ENCODE data around the gene IMMT.
"Not testable (repeated sequence)": the region's sequence is repeated elsewhere in the genome, so short reads cannot be mapped to it uniquely, and the experiment has no call there.

IMMT gene

DNA sequence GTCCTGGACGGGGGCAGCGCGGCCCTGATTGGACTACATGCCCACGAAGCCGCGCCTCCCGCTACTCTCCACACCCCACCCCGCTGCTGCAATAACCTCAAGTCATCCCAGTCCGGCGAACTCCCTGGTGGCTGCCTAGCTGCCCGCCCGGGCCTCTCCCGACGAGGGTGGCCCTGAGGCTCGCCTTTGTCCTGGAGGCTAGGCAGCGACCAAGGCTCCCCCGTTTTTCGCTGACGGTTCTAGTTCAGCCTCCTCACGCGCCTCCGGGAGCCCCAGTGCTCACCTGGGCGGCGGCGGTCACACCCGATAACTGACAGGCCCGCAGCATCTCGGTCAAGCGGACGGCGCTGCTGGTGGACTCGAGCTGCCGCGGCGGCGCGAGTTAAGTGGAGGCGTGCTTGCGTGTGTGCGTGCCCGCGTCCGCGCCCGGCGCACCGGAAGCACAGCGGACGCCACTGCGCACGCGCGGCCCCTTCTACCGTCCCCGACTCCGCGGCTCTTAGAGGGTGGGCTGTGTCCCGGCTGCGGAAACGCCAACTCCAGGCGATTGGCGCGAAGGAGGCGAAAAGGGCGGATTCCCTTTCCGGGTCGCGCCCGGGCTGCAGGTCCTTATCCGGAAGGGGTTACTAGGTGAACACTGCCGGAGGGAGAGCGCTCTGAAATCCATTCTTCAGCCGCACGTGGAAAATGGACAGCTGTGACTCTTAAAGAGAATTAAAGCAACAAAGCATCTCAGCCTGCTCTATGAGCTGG, at the start of gene IMMT:
Gene IMMT, minus strand, starts transcription at position 408 of the 753 bp plus-strand sequence. Its CDS starts 80 bp downstream, at position 328.
- DNase-seq = peak; percentile 92

DNA sequence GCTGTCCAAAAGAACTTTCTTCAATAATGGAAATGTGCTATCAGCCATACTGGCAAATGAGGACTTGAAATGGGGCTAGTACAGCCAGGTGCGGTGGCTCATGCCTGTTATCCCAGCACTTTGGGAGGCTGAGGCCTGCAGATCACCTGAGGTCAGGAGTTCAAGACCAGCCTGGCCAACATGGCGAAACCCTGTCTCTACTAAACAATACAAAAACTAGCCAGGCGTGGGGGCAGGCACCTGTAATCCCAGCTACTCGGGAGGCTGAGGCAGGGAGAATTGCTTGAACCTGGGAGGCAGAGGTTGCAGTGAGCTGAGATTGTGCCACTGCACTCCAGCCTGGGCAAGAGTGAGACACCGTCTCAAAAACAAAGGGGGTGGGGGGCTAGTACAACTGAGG, 49.5 kb upstream of the IMMT start:
- DNase-seq = not testable (repeated sequence)

DNA sequence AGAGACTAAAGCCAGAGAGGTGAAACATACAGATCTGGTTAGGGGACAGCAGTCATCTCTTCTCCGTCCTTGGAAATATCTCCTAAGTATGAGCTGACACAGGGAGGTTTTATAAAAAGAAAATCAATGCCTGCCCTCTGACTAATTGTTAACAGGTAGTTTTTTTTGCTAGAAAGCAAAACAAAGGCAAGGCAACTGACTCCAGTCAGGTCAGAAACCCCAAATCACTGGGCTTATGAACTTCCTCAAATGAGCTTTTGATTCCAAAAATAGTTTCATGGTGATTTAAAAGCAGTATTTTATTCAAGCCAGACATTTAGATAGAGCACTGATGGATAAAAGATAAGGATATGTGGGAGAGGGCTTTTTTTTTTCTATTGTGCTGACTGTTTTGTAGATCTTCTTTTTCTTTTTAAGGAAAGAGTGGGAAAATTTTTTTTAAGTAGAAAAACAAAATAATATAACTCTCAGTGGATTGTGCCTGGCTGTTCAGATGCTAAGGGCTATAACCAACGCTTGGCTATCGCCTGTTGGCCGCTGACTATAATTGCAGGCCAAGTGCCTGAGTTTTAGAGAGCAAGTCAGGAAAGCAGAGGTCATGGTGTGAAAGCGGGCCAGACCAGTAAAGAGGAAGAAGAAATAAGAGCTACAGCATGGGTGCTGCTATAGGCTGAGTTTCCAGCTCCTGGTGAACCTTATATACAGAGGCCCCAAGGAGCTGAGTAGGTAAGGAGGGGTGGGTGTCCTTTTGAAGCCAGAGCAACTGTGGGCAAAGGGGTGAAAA, 48.9 kb upstream of the IMMT start:
- no peak for DNase-seq

DNA sequence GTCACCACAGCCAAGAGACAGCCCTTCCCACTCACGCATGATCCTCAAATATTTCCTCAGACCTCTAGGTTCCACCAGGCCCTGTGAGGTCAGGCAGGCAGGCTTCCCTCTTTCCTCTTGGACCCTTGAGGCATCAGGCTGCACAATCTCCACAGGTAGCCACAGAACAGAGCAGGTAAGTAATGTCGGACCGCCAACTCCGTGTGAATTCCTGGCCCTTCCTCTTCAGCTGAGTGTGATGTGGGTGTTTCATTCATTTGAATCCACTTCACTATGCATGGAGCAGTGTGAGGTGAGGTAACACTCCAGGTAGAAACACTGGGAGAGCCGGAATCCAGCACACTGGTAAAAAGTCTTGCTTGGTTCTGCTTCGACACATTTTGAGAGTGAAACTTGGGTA, 48.0 kb upstream of the IMMT start:
- DNase-seq = no peak

DNA sequence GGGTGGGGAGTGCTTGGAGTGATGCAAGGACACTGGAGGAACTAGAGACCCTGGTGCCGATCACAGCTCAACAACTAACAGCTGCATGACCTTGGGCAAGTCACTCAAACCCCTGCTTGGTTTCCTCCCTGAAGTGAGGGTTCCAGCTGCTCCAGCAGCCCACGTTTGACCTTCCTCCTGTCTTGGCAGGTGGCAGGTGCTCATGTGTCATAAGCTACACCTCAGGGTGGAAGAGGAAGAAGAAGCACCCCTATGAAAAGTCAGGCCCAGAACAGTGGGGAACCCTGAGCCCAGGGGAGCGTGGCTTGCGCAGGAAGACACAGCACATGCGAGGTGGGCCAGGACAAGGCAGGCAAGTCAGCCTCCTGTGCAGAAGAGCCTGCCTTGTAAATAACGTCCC, 46.3 kb upstream of the IMMT start:
- DNase-seq = no peak

DNA sequence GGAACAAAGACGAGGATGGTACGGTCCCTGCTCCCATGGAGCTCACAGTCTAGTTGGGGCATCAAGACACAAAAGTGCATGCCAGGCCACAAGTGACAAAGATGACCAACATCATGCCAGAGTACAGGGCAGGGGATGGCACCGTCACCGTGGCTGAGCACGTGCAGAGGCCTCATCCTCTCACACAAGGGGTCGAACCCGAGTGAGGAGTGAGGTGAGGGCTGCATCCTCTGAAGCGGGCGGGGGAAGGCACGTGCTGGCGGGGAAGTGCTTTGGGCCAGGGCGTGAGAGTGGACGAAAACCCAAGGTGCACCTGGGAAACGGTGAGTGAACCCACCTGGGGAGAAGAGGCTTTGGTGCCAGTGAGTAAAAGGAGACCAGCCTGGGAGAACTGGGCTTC, 45.0 kb upstream of the IMMT start:
- DNase-seq = no peak

DNA sequence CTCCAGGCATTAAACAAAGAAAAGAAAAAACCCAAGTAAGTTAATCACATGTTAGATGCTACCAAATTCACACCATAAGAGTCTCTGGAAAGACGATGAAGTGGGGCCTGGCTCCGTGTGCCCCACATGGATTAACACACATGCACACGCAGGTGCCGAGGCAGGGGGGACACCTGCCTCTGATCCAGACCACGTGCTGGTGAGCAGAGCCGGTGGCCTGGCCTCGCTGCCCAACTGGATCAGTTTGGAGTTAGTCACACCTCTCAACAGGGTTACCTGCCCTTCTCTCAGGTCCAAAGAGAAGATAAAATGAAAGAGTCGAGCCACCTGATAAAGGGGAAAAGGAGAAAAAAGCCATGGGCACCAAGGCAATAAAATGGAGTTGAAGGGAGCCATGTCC, 44.5 kb upstream of the IMMT start:
- DNase-seq = no peak

DNA sequence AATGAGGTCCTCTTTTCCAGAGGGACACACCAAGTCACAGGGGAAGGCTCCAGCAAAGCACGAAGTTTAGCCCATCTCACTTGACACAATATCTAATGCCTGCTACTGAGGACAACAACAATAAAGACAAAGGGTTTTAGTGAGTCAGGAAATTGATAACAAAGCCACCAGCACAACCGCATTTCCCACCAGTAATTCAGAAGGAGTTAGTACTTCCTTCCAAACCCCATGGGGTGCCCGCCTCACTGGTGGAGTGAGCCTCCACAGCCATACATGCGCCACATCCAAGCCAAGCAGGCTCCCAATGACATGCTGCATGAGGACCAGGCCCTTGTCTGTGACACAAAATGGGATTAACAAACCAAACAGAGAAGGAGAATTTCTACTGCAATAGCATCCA, 44.1 kb upstream of the IMMT start:
- no peak for DNase-seq

DNA sequence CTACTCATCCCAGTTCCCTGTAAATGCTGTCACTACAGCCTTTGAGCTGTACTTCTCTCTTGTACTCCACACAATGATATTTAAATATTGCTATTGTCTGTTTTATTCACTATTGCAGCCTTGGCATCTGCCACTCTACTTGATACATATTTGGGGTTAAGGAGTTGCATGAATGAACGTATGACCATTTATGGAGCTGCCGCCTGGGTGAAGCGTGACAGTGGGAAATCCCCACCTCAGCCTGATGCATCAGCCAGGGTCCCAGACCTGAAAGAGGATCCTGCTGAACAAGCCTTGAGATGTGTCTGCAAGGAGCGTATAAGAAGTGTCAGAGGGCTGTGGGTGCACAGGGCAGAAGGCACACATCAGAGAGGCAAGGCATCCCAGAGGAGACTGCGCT, 43.1 kb upstream of the IMMT start:
- peak; percentile 41 for DNase-seq

DNA sequence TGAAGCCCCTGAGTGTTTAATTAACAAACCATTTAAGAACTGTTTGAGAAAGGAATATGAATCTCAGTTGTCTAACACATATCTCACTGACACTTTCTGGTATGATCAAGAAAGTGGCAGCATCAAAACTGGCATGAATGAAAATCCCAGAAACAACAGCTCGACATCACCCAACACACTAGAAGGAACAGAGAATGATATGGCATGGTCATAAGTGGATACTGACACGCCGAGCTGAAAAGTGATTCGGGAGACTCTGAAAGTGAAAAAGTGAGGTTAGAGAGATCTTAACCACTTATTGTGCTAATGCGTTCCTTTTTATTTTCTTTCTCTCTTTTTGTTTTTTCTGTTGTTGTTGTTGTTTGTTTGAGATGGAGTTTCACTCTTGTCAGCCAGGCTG, 41.9 kb upstream of the IMMT start:
- no peak for DNase-seq

DNA sequence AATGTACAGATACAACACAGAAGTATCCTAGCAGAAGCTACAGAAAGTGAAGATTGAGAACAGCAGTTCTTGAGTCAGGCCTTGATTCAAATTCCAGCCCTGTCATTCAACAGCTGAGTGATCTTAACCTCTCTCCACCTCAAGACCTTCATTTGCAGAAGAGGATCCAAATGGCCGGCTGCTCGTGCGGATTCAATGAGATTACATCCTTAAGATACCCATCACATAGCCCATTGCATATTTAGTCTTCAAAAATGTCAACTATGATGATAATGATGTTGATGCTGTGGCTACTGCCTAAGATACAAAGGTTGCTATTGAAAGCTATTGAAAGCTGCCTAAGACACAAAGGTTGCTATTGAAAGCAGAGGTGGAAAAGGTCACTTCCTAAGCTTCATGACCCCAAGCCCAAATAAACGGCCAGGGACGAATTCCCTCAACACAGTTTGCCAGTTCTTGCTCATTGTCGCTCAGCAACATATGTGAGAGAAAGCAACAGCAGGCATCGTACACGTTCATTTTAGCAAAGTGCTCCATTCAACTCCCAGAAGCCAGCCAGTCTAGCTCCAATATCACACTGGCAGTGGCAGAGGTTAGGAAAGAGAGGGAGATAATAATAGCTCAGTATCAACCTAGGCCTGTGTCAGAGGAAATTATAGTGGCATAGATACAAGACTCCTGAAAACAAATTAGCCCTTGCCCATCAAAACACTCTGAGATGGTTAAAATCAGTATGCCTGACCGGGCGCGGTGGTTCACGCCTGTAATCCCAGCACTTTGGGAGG, 40.1 kb upstream of the IMMT start:
- no peak for DNase-seq

DNA sequence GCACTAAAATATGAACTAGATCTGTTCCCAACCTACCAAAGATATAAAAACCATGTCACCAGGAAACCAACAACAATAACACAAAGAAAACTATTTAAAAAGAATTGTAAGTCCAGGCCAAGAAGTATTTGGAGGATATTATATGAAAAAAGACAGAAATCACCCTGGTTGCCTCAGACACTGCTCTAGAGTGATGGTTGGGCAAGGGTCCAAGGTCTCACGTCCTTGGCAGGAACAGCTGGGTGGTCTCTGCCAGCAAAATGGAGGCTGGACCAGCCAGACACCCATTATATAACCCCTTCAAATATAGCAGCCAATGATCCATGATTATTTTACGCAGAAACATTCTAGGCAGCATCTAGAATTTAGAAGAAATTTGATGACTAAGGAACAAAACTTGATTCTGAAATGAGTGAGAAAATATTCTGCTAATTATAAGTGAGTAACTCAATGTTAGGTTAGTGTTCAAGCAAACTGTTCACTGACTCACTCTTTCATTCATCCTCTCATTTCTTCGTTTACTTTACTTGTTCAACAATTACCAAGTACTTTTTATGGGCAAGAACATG, 39.4 kb upstream of the IMMT start:
- DNase-seq = no peak

DNA sequence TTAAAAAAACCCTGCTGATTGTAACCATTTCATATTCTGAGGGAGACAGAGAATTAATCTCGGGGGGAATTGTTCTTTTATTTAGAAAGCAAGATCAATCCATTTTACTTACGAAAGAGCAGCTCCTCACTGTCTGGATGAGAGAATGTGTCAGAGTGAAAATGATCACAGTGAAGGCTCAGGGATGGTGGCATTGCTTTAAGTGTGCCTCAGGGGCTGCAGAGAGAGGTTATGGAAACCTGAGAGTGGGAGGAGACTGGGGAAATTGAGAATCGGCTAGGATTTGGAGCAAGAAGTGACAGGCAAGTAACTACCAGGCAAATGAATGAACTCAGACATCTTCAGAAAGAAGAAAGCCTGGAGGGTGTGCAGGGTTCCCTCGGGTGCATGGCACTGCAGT, 38.2 kb upstream of the IMMT start:
- no peak for DNase-seq

DNA sequence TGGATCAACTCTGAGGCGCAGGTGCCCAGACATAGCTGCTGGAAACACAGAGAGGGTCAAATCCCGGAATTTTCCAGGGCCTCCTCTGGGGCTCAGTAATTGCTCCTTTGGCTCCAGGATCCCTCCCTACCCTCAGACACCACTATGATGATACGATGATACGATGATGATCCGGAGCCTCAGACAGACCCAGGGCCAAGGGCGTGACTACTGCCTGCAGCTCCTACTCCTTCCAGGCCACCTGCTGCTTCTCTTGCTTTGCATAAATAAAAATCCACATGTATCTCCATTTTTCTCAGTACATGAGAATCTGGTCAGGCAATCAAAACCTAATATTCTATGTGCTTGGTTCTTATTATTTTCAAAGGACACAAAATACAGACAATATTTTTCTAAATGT, 37.6 kb upstream of the IMMT start:
- DNase-seq = no peak

DNA sequence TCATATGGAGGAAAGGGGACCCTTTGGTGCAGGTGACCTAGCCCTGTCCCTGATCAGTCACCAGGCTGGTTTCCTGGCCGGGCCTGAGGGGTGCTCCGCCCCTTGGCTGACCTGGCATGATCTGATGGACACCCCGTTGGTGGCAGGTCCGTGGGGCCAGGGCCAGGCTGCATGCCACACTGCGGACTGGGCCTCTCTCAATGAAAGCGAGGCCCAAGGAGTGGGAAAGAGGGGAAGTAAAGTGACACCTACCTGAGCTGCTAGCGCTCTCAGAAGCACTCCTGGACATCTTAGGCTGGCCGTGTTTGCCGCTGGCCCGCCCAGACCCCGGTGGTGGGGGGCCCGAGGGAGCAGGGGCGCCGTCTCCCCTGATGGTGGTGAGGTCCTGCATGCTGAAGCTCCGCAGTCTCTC, 37.1 kb upstream of the IMMT start:
- no peak for DNase-seq

DNA sequence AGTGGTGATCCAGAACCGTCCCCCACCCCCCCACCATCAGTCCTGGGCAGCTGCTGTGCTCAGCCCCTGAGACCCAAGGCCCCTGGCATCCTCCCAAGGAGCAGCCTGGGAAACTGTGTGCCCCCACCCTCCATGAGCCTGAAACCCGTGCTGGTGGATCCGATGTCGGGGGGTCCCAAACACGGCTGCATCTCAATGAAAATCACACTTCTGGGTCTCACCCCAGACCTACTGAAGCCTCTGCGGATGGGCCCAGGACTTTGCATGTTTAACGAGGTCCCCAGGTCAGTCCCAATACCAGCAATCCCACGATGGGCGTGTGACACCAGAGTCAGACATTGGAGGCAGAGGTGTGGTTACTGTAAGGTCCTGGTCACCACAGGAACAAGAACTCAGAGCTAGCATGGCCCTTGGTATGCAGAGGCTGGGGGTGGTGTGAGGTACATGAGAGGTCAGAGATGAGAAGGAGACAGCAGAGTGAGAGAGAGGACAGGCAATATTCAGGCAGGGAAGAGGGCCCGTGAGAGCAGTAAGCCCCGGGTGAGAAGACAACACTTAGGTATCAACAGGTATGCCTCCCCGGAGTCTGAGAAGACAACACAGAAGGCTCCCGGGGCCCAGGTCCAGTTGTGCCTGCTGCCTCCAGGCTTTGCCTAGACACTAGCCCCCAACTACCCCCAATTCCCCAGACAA, 36.6 kb upstream of the IMMT start:
- DNase-seq = no peak

DNA sequence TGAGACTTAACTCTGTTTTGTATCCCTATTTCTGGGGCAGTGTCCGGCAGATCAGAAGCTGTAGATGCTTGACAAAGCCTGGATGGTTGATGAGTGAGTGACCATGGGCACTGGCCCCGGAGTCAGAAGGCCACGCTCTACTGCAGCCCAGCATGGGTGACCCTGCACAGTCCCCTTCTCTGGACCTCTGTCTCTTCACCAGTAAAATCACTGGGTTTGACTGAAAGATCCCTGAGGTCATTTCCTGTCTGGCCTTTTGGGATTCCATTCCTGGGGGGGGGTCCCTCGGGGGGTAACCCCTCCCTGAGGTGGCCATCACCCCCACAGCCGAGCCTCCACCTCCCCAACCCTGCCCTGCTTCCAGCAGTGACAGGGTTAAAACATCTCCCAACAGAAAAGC, 35.7 kb upstream of the IMMT start:
- no peak for DNase-seq

DNA sequence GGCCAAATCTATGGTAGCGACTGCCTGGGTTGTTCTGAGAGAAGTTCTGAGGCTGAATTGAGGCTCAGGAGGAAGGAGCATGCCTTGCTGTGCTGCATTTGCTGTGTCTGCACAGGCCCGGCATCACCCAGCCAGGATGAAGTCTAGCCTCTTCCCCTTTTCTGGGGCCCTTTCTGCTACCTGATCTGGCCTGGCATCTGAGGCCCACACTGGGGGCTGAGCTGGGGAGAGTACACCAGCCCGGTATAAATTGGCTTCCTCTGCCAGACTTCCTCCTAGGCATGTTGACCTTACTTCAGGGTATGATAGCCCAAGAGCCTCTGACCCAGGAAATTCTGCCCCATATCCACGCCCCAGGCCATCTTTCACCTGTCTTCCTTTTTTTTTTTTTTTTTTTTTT, 34.0 kb upstream of the IMMT start:
- DNase-seq = no peak

DNA sequence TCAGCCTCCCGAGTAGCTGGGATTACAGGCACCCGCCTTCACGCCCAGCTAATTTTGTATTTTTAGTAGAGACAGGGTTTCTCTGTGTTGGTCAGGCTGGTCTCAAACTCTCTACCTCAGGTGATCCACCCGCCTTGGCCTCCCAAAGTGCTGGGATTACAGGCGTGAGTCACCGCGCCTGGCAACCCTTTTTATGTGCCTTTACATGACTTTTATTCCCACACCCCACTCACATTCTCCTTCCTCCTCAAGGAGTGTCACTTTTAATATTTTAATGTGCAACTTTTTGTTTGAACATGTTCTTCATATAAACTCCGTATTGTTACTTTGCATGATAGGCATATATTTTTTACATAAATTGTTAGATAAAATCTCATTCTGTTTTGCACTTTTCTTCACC, 33.3 kb upstream of the IMMT start:
- not testable (repeated sequence) for DNase-seq

DNA sequence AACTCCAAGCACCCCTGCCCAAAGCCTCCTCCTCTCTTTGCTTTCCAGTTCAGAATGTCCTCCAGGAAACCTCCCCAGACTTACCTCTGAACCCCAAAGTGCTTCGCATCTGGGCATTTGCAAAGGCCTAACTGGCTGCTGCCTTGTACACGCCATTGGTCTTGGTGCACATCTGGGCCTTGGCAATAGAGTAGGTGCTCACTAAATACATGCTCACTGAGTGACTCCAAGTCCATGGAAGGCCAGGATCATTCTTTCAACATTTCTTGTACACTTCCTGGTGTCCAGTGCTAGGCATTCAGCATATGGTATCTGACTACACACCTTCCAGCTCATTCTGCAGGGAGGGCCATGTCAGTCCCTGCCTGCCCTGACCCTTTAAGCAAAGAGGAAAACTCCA, 32.4 kb upstream of the IMMT start:
- DNase-seq = no peak

DNA sequence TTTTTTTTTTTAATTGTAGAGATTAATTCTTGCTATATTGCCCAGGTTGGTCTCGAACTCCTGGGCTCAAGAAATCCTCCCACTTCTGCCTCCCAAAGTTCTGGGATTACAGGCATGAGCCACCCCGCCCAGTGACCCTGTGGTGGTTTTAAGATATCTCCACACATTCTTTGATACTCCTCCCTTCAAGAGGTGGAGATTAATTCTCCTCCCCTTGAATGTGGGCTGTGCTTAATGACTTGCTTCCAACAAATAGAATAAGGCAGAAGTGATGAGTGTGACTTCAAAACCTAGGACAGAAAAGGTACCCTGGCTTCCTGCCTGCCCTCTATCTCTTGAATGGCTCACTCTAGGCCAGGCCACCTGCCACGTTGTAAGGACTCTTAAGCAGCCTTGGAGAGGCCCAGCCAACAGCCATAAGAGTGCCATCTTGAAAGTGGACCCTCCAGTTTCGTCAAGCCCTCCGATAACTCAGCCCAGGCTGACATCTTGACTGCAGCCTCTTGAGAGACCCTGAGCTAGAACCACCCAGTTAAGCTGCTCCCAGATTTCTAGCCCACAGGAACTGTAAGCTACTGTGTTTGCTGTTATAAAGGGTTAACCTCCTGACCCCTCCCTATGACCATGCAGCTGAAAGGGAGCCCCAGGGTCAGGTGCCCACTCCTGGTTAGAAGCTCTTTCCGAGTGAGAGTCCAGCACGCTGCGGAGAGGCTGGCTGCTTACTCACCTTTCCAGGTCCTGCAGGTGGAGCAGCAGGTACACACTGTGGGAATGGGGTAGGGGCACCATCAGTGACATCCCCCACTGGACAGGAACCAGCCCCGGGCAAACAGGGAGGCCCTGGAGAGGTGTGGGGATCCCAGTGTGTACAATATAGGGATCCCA, 31.6 kb upstream of the IMMT start:
- no peak for DNase-seq

DNA sequence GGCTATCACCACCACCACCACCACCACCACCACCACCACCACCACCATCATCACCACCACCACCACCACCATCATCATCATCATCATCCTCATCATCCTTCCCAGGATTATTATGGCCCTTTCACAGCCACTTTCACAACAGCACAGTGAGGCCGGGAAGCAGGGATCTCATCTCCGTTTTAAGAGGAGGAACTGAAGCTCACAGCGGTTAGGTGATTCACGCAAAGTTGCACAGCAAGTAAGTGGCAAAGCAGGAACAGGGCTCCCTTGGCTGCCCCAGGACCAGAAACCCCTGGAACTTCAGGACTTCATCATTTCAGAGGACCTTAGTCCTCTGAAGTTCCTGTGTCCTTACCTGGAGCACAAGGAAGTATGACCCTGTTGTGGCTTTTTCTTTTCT, 30.8 kb upstream of the IMMT start:
- DNase-seq = no peak

Measured in activated CD4-positive, CD25-positive, alpha-beta regulatory T cell treated with anti-CD3 and anti-CD28 coated beads, Interleukin-2, amount 50 U/mL, for 72 hours (primary cell).